ENCODE measurements around the gene ZNF793.
A peak's percentile ranks its signal among the peaks of the same experiment; 100 is the strongest.

Gene ZNF793

DNA sequence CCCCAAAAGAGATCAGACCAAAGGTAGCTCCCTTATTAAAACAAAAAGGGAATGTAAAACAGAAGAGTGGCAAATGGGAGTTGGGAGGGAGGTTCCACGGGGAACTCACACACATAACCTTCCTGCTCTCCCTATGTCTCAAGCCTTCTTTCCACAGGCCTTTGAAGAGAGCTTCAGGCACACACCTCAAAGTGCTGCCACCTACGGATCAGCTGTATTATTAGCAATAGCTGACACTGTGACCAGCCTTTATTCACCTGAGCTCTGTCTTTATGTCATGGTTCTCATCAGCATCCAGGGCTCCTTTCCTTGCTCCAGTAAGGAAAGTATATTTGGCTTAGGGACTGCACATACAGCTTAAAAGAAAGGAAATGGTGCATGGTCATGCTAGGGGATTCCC is 76.6 kb downstream of the ZNF793 start:
- DNase-seq (ENCODE audit: low read depth), result no peak
- no peaks in the 10 kb centered on the region for H3K27me3 ChIP-seq (replicated peaks; ENCODE audit: control insufficient read depth, insufficient read depth, low read length)
- peaks cover 48% of the 10 kb centered on the region for H3K36me3 ChIP-seq (ENCODE audit: control insufficient read depth, insufficient read depth, low read length, severe bottlenecking)
- H3K9me3 ChIP-seq (ENCODE audit: control insufficient read depth, low read length), result peaks cover 78% of the 10 kb centered on the region
- no peaks in the 10 kb centered on the region for H3K4me1 ChIP-seq (ENCODE audit: control insufficient read depth, insufficient read depth, low read length)
- H3K9ac ChIP-seq (ENCODE audit: low read length), result no peak overlapping the region
- peak overlapping the region; percentile 11 for H3K4me3 ChIP-seq (ENCODE audit: low read length)

Measured in adipocyte (in vitro differentiated cells).